ENCODE results near the gene COX7A1.
"Not testable (repeated sequence)": the region's sequence is repeated elsewhere in the genome, so short reads cannot be mapped to it uniquely, and the experiment has no call there.

COX7A1 gene

GRCh38 chr19:36152352-36153091, at the start of gene COX7A1:
Gene COX7A1, minus strand, starts transcription at chr19:36152447. Its CDS starts 40 bp downstream, at chr19:36152407.
- no peak for DNase-seq (ENCODE audit: low read depth in 2 of 2)

- no peak for DNase-seq (ENCODE audit: low read depth in 2 of 2)
These were observed 49.4 kb upstream of the COX7A1 start for GRCh38 chr19:36201684-36202083.

- no peak for DNase-seq (ENCODE audit: low read depth in 2 of 2)
These were observed 45.9 kb upstream of the COX7A1 start for GRCh38 chr19:36198119-36198518.

- no peak for DNase-seq (ENCODE audit: low read depth in 2 of 2)
These were observed 44.0 kb upstream of the COX7A1 start for GRCh38 chr19:36196249-36196648.

- not testable (repeated sequence) for DNase-seq (ENCODE audit: low read depth in 2 of 2)
These were observed 34.5 kb upstream of the COX7A1 start for GRCh38 chr19:36186722-36187121.

- no peak for DNase-seq (ENCODE audit: low read depth in 2 of 2)
These were observed 31.0 kb upstream of the COX7A1 start for GRCh38 chr19:36183245-36183628.

GRCh38 chr19:36182612-36183244, 30.5 kb upstream of the COX7A1 start:
- no peak for DNase-seq (ENCODE audit: low read depth in 2 of 2)

- not testable (repeated sequence) for DNase-seq (ENCODE audit: low read depth in 2 of 2)
These were observed 26.8 kb upstream of the COX7A1 start for GRCh38 chr19:36179077-36179476.

- DNase-seq (ENCODE audit: low read depth in 2 of 2): not testable (repeated sequence)
These were observed 21.6 kb upstream of the COX7A1 start for GRCh38 chr19:36173846-36174245.

GRCh38 chr19:36172852-36173251, 20.6 kb upstream of the COX7A1 start:
- DNase-seq (ENCODE audit: low read depth in 2 of 2): no peak

GRCh38 chr19:36169084-36169760, 17.0 kb upstream of the COX7A1 start:
- DNase-seq (ENCODE audit: low read depth in 2 of 2): no peak

- no peak for DNase-seq (ENCODE audit: low read depth in 2 of 2)
These were observed 11.6 kb upstream of the COX7A1 start for GRCh38 chr19:36163813-36164212.

GRCh38 chr19:36160821-36161596, 8.8 kb upstream of the COX7A1 start:
- no peak for DNase-seq (ENCODE audit: low read depth in 2 of 2)

GRCh38 chr19:36153126-36153525, 879 bp upstream of the COX7A1 start:
- no peak for DNase-seq (ENCODE audit: low read depth in 2 of 2)

- no peak for DNase-seq (ENCODE audit: low read depth in 2 of 2)
These were observed 262 bp downstream of the COX7A1 start for GRCh38 chr19:36152019-36152351.

- no peak for DNase-seq (ENCODE audit: low read depth in 2 of 2)
These were observed 866 bp downstream of the COX7A1 start for GRCh38 chr19:36151144-36152018.

GRCh38 chr19:36150586-36150985, 1.7 kb downstream of the COX7A1 start:
- no peak for DNase-seq (ENCODE audit: low read depth in 2 of 2)

- DNase-seq (ENCODE audit: low read depth in 2 of 2): no peak
These were observed 2.4 kb downstream of the COX7A1 start for GRCh38 chr19:36149673-36150406.

GRCh38 chr19:36144624-36145023, 7.6 kb downstream of the COX7A1 start:
- DNase-seq (ENCODE audit: low read depth in 2 of 2): no peak

- no peak for DNase-seq (ENCODE audit: low read depth in 2 of 2)
These were observed 9.8 kb downstream of the COX7A1 start for GRCh38 chr19:36142496-36142895.

- DNase-seq (ENCODE audit: low read depth in 2 of 2): no peak
These were observed 10.2 kb downstream of the COX7A1 start for GRCh38 chr19:36142046-36142445.
